GM12801 (cell line): ENCODE data around the gene MEST.

Experiments used
- CTCF ChIP-seq: IDR thresholded peaks from one replicate; pipeline ENCODE4 v1.5.1; 2011; ENCODE audit warnings: control low read depth; ENCODE audit not compliant: insufficient read length; ENCODE audit errors: extremely low read depth

The MEST gene

DNA sequence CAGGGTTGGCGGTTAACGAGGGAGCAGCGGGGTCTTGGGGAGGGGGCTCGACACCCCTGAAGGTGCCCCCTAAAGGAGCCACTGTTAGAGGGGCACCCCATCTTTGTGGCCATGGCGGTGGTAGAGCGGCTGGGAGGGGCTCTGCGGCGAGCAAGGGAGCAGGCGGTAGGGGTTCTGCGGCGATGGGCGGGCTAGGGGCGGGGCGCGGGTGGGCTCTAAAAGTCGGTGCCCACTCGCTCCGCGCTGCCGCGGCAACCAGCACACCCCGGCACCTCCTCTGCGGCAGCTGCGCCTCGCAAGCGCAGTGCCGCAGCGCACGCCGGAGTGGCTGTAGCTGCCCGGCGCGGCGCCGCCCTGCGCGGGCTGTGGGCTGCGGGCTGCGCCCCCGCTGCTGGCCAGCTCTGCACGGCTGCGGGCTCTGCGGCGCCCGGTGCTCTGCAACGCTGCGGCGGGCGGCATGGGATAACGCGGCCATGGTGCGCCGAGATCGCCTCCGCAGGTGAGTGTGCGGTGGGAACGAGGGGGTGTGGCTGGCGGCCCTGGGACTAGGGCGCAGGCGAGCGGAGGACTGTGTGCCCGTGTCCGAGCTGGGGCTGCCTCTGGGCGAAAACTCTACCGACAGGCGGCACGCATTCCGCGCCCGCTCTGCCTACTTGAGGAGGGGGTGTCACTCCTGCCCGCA, at the start of gene MEST:
Gene MEST, plus strand, starts transcription at position 245 of the 682 bp plus-strand sequence. Its CDS starts 229 bp downstream, at position 474.
- no peak for TF ChIP-seq CTCF

DNA sequence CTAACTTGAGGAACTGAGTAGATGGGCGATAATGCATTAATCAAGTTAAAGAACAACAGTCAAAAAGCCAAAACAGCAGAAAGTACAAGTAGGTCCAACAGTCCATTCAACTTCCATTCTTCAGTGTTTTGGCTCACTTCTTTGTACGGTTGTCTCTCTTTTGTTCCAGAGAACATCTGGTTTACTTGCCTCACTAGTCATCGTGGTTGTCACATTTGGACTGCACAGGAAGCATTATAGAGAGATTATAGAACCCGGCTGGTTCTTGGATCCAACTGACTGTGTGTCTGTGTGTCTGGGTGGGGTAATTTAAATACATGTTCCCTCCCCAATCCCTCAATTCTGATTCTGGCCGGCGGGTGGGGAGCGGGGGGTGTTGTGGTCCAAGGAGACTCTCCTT, 49.3 kb upstream of the MEST start:
- no peak for TF ChIP-seq CTCF

DNA sequence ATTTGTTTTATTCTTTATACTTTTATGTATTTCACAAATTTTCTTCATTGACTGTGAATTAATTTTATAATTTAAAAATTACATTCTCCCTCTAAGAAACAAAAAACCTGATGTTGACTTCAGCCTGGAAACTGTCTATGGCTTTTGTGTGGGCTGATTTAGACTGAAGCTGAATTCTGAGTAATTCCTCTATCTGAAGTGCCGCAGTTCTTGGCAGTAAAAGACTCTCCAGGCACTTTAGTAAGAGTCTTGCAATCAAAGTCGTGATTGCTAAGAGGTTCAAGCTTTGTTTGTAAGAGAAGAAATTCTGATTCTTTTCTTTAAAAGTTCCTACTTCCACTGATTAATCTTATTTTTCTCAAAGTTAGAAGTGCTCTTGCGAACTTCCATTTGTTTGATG, 47.7 kb upstream of the MEST start:
- TF ChIP-seq CTCF, result no peak

- no peak for TF ChIP-seq CTCF
These were observed 47.0 kb upstream of the MEST start for GRCh38 chr7:130444751-130445407.

DNA sequence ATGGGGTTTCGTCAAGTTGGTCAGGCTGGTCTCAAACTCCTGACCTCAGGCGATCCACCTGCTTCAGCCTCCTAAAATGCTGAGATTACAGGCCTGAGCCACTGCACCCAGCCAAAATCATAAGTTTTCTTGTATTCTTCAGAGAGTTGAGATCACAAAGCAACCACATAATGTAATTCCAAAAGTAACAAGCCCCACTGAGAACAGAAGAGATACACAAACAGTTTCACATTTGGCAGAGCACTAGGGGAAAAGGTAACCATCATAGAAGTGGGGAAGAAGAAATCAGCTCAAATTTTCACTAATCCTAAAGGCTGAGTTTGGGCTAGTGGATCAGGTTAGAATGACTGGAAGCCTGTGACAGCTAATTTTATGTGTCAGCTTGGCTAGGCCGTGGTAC, 45.6 kb upstream of the MEST start:
- no peak for TF ChIP-seq CTCF

DNA sequence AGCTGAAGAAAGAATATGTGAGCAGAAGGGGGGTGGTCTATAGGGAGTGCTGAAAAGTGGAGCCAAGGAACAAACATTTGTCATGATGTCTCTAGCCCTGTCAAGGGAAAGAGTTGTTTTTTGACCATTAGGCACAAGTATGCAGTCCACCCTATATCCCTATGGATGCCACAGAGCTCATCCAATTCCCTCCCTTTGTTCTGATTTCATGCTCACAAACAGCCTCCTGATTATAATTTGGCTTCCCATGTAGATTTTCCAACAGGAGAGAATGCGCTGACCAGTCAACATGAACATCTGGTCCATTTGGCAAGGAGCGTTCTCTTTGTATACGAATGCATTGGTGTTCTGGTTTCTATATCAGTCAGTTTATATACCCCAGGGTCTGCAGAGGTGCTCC, 38.9 kb upstream of the MEST start:
- TF ChIP-seq CTCF, result no peak

DNA sequence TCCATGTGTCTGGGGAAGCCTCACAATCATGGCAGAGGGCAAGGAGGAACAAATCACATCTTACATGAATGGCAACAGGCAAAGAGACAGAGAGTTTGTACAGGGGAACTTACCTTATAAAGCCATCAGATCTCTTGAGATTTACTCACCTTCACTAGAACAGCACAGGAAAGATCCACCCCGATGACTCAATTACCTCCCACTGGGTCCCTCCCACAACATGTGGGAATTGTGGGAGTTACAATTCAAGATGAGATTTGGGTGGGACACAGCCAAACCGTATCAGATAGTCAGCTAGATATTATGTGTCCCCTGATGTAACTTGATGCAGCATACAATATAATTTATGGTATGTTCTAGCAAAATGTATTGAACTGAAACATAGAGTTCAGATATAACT, 36.9 kb upstream of the MEST start:
- no peak for TF ChIP-seq CTCF
